SK-N-SH treated with all-trans-retinoic acid at 6 μM for 48 hours (cell line): ENCODE results near the gene KIAA1958.

ENCODE experiments used
- ATAC-seq: fragments of 200-7000 bp; cut with Tn5 transposase; 3 replicates; pipeline ENCODE4 v1.9.1; 2020; ENCODE audit warnings: mild to moderate bottlenecking, moderate library complexity
- ARNTL ChIP-seq: fragments of 450-650 bp; formaldehyde crosslinking; IDR thresholded peaks from 2 replicates; pipeline ENCODE4 v1.5.0; 2020; ENCODE audit warnings: low read depth, mild to moderate bottlenecking, moderate library complexity, borderline replicate concordance
- BACH2 ChIP-seq: fragments of 250-450 bp; sonication (Bioruptor Pico); IDR thresholded peaks from 2 replicates; pipeline ENCODE4 v1.9.0; 2021; ENCODE audit warnings: mild to moderate bottlenecking, borderline replicate concordance
- CREB5 ChIP-seq: fragments of 250-450 bp; sonication (Bioruptor Pico); IDR thresholded peaks from 2 replicates; pipeline ENCODE4 v1.5.1; 2020; ENCODE audit warnings: low read depth, mild to moderate bottlenecking, moderate library complexity
- CSDC2 ChIP-seq: fragments of 250-450 bp; sonication (Bioruptor Pico); IDR thresholded peaks from 2 replicates; pipeline ENCODE4 v1.5.0; 2020; ENCODE audit warnings: mild to moderate bottlenecking, moderate library complexity
- CSRNP3 ChIP-seq: fragments of 250-450 bp; sonication (Bioruptor Pico); IDR thresholded peaks from 2 replicates; pipeline ENCODE4 v1.5.1; 2021; ENCODE audit warnings: mild to moderate bottlenecking, moderate library complexity
- ESRRG ChIP-seq: fragments of 250-450 bp; sonication (Bioruptor Pico); IDR thresholded peaks from 2 replicates; pipeline ENCODE4 v1.6.1; 2021; ENCODE audit warnings: mild to moderate bottlenecking
- GLIS3 ChIP-seq: fragments of 250-450 bp; sonication (Bioruptor Pico); IDR thresholded peaks from 2 replicates; pipeline ENCODE4 v1.5.0; 2020; ENCODE audit warnings: mild to moderate bottlenecking, moderate library complexity
- ISL1 ChIP-seq: fragments of 250-450 bp; sonication (Bioruptor Pico); IDR thresholded peaks from 2 replicates; pipeline ENCODE4 v2.1.2; 2022; ENCODE audit warnings: mild to moderate bottlenecking, moderate library complexity
- OSR1 ChIP-seq: fragments of 250-450 bp; sonication (Bioruptor Pico); IDR thresholded peaks from 2 replicates; pipeline ENCODE4 v1.8.0; 2022; ENCODE audit warnings: moderate library complexity, mild to moderate bottlenecking, inconsistent platforms
- PATZ1 ChIP-seq: fragments of 250-450 bp; sonication (Bioruptor Pico); IDR thresholded peaks from 2 replicates; pipeline ENCODE4 v1.8.0; 2020; ENCODE audit warnings: mild to moderate bottlenecking, moderate library complexity, borderline replicate concordance
- POU6F1 ChIP-seq: fragments of 250-450 bp; sonication (Bioruptor Pico); IDR thresholded peaks from 2 replicates; pipeline ENCODE4 v1.8.0; 2021; ENCODE audit warnings: low read depth, mild to moderate bottlenecking, moderate library complexity, borderline replicate concordance
- PPARA ChIP-seq: fragments of 250-450 bp; sonication (Bioruptor Pico); IDR thresholded peaks from 2 replicates; pipeline ENCODE4 v1.5.0; 2020; ENCODE audit warnings: mild to moderate bottlenecking, borderline replicate concordance
- RARB ChIP-seq: fragments of 250-450 bp; sonication (Bioruptor Pico); IDR thresholded peaks from 2 replicates; pipeline ENCODE4 v1.8.0; 2021; ENCODE audit warnings: mild to moderate bottlenecking, moderate library complexity
- SNAI2 ChIP-seq: fragments of 250-450 bp; sonication (Bioruptor Pico); IDR thresholded peaks from 2 replicates; pipeline ENCODE4 v1.5.0; 2020; ENCODE audit warnings: mild to moderate bottlenecking, moderate library complexity
- TCF4 ChIP-seq: fragments of 250-450 bp; sonication (Bioruptor Pico); IDR thresholded peaks from 2 replicates; pipeline ENCODE4 v1.8.0; 2021; ENCODE audit warnings: mild to moderate bottlenecking, moderate library complexity, borderline replicate concordance
- TOX ChIP-seq: fragments of 250-450 bp; sonication (Bioruptor Pico); IDR thresholded peaks from 2 replicates; pipeline ENCODE4 v1.8.0; 2021; ENCODE audit warnings: mild to moderate bottlenecking, moderate library complexity, borderline replicate concordance
- TSHZ2 ChIP-seq: fragments of 250-450 bp; sonication (Bioruptor Pico); IDR thresholded peaks from 2 replicates; pipeline ENCODE4 v1.5.0; 2020; ENCODE audit warnings: mild to moderate bottlenecking, moderate library complexity
- ZC3H10 ChIP-seq: fragments of 250-450 bp; sonication (Bioruptor Pico); IDR thresholded peaks from 2 replicates; pipeline ENCODE4 v1.5.1; 2021; ENCODE audit warnings: mild to moderate bottlenecking, moderate library complexity
- ZFP3 ChIP-seq: fragments of 250-450 bp; sonication (Bioruptor Pico); IDR thresholded peaks from 2 replicates; pipeline ENCODE4 v1.5.0; 2020; ENCODE audit warnings: mild to moderate bottlenecking, moderate library complexity
- ZFP30 ChIP-seq: fragments of 450-650 bp; formaldehyde crosslinking; IDR thresholded peaks from 2 replicates; pipeline ENCODE4 v1.5.0; 2022; ENCODE audit warnings: mild to moderate bottlenecking, moderate library complexity
- ZNF565 ChIP-seq: fragments of 450-650 bp; formaldehyde crosslinking; conservative IDR thresholded peaks from 2 replicates; pipeline ENCODE4 v1.5.0; 2020; ENCODE audit warnings: low read depth, mild to moderate bottlenecking, moderate library complexity
- ZNF70 ChIP-seq: fragments of 450-650 bp; formaldehyde crosslinking; IDR thresholded peaks from 2 replicates; pipeline ENCODE4 v1.5.0; 2020; ENCODE audit warnings: mild to moderate bottlenecking, moderate library complexity
- ZNF8 ChIP-seq: fragments of 450-650 bp; formaldehyde crosslinking; IDR thresholded peaks from 2 replicates; pipeline ENCODE4 v1.5.0; 2020; ENCODE audit warnings: mild to moderate bottlenecking, moderate library complexity

Gene KIAA1958

GRCh38 chr9:112700085-112700484, 213.5 kb downstream of the KIAA1958 start:
- ATAC-seq = no peak
- TF ChIP-seq ESRRG (CRISPR knock-in tag) (no peak), ZC3H10 (CRISPR knock-in tag) (no peak), ZNF70 (CRISPR knock-in tag) (no peak), ZNF8 (CRISPR knock-in tag) (no peak), CSDC2 (CRISPR knock-in tag) (no peak), ZFP3 (CRISPR knock-in tag) (no peak), CSRNP3 (CRISPR knock-in tag) (no peak), POU6F1 (CRISPR knock-in tag) (no peak), TCF4 (CRISPR knock-in tag) (no peak), ZFP30 (no peak), CREB5 (no peak), SNAI2 (CRISPR knock-in tag) (no peak), RARB (CRISPR knock-in tag) (no peak), TSHZ2 (CRISPR knock-in tag) (no peak), OSR1 (no peak)

GRCh38 chr9:112703304-112703703, 216.7 kb downstream of the KIAA1958 start:
- no peak for TF ChIP-seq ZC3H10 (CRISPR knock-in tag)
- ATAC-seq = no peak

- ATAC-seq = peak; percentile 73
- TF ChIP-seq POU6F1 (CRISPR knock-in tag) (no peak), ZNF70 (CRISPR knock-in tag) (no peak), ISL1 (CRISPR knock-in tag) (no peak), ZNF565 (no peak), BACH2 (CRISPR knock-in tag) (no peak), TOX (CRISPR knock-in tag) (no peak), PATZ1 (CRISPR knock-in tag) (no peak), SNAI2 (CRISPR knock-in tag) (no peak), ZNF8 (CRISPR knock-in tag) (no peak), PPARA (CRISPR knock-in tag) (no peak), OSR1 (no peak), ZC3H10 (CRISPR knock-in tag) (no peak), RARB (CRISPR knock-in tag) (no peak), GLIS3 (no peak), ARNTL (CRISPR knock-in tag) (no peak), TCF4 (CRISPR knock-in tag) (no peak), CSDC2 (CRISPR knock-in tag) (no peak), CREB5 (no peak), ZFP3 (CRISPR knock-in tag) (no peak)
Observed at GRCh38 chr9:112705768-112706427, 219.3 kb downstream of the KIAA1958 start.
